OCI-LY1 (cell line): Measurements from ENCODE around the gene ARL8B.

ENCODE experiments used
- EZH2 ChIP-seq: fragments of 200-600 bp; sonication (generic), shearing (Covaris generic); IDR thresholded peaks from 2 replicates; pipeline ENCODE4 v1.8.0; 2017; ENCODE audit warnings: borderline replicate concordance, mixed run types, mild to moderate bottlenecking, antibody characterized with exemption, low read length, moderate library complexity, mixed read lengths
- TF ChIP-seq, protein P1 (sequence below): fragments of 200-600 bp; sonication (generic), shearing (Covaris generic); IDR thresholded peaks from 2 replicates; pipeline ENCODE4 v1.5.1; 2017; ENCODE audit warnings: mild to moderate bottlenecking, antibody characterized with exemption, low read length, moderate library complexity, mixed read lengths

DNA sequence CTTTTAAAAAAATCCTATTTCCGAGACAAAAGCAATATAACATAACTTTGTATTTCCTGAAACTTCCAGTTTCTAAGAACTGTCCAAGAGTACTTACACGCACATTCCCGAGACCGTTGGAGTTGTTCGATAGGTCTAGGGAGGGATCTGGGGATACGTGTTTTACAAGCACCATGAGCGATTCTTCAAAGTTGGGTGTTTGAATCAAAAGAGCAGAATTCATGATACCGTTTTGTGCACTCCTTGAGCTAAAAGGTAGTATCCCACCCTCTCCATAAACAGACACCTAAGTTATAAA is 64.7 kb downstream of the ARL8B start:
- TF ChIP-seq, protein P1, sequence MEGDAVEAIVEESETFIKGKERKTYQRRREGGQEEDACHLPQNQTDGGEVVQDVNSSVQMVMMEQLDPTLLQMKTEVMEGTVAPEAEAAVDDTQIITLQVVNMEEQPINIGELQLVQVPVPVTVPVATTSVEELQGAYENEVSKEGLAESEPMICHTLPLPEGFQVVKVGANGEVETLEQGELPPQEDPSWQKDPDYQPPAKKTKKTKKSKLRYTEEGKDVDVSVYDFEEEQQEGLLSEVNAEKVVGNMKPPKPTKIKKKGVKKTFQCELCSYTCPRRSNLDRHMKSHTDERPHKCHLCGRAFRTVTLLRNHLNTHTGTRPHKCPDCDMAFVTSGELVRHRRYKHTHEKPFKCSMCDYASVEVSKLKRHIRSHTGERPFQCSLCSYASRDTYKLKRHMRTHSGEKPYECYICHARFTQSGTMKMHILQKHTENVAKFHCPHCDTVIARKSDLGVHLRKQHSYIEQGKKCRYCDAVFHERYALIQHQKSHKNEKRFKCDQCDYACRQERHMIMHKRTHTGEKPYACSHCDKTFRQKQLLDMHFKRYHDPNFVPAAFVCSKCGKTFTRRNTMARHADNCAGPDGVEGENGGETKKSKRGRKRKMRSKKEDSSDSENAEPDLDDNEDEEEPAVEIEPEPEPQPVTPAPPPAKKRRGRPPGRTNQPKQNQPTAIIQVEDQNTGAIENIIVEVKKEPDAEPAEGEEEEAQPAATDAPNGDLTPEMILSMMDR: no peak
- TF ChIP-seq EZH2: no peak
